Stimulated activated CD4-positive, alpha-beta T cell treated with anti-CD3 and anti-CD28 coated beads, Interleukin-2, amount 100 ng/mL, for 48 hours (primary cell): ENCODE data around the gene OSBP2.
"Not testable (repeated sequence)": the region's sequence is repeated elsewhere in the genome, so short reads cannot be mapped to it uniquely, and the experiment has no call there.

Source experiments
- DNase-seq, 2 donors: peaks; one replicate each; pipeline ENCODE4 v3.0.0-alpha.2; 2020

The OSBP2 gene

GRCh38 chr22:30773919-30774318 lies 79.2 kb downstream of the OSBP2 start:
- no peak for DNase-seq

DNA sequence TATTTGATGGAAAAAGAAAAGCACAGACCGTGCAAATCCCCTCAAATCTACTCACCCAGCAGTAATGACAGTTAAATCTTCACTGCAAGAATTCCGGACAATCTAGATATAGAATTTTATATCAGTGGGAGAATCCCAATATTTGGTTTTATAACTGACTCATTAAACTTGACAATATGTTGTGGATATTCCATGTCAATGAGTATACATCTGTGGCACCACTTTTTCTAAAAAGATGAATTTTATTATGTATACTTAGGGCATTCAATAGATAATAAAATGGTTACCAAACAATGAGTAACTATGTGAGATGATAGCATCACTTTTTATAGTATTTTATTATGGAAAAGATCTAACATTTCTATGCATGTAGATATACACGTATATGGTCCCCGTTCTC lies 79.9 kb downstream of the OSBP2 start:
- no peak for DNase-seq

GRCh38 chr22:30776476-30776875 lies 81.8 kb downstream of the OSBP2 start:
- no peak for DNase-seq

DNA sequence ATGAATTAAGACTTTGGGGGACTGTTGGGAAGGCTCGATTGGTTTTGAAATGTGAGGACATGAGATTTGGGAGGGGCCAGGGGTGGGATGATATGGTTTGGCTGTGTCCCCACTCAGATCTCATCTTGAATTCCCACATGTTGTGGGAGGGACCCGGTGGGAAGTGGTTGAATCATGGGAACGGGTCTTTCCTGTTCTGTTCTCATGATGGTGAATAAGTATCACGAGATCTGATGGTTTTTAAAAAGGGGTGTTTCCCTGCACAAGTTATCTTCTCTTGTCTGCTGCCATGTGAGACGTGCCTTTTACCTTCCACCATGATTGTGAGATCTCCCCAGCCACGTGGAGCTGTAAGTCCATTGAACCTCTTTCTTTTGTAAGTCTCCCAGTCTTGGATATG lies 82.5 kb downstream of the OSBP2 start:
- not testable (repeated sequence) for DNase-seq

GRCh38 chr22:30777587-30777986 lies 82.9 kb downstream of the OSBP2 start:
- no peak for DNase-seq

DNA sequence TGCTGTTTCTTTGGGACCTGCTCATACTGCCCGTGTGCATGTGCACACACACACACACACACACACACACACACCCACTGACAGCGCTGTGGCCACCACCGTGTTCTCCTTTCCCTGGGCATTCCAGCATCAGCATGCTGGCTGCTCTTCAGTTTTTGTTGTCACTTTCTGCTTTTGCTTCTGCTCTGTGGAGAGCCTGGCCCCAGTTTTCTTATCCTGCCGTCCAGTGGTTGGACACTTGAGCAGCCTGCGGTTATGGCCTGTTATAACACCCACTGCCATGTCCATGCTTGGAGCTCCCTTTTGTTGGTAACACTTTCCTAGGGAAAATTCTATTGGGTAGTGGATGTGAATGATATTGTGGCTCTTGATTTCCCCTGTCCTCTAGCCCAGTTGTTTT lies 83.6 kb downstream of the OSBP2 start:
- no peak for DNase-seq

GRCh38 chr22:30780026-30780425 lies 85.4 kb downstream of the OSBP2 start:
- no peak for DNase-seq

- no peak for DNase-seq
Observed at GRCh38 chr22:30781271-30781875, 86.7 kb downstream of the OSBP2 start.

- no peak for DNase-seq
Observed at GRCh38 chr22:30782613-30783012, 87.9 kb downstream of the OSBP2 start.

GRCh38 chr22:30783021-30783420 lies 88.3 kb downstream of the OSBP2 start:
- no peak for DNase-seq

- DNase-seq, result no peak
Observed at GRCh38 chr22:30785527-30785926, 90.9 kb downstream of the OSBP2 start.

GRCh38 chr22:30790366-30790765 lies 95.7 kb downstream of the OSBP2 start:
- no peak for DNase-seq

GRCh38 chr22:30792456-30792855 lies 97.8 kb downstream of the OSBP2 start:
- no peak for DNase-seq

DNA sequence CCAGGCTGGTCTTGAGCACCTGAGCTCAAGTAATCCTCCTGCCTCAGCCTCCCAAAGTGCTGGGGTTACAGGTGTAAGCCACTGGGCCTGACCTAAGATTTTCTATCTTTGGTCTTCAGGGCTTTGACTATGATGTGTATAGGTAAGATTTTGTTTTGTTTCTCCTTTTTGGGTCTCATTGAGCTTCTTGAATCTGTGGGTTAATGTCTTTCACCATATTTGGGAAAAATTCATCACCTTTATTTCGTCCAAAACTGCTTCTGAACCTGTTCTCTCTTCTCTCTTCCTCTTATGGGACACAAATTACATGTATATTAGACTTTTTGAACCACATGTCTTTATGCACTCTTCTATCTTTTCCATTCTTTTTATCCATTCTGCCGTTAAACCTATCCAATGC lies 100.4 kb downstream of the OSBP2 start:
- DNase-seq, result no peak

DNA sequence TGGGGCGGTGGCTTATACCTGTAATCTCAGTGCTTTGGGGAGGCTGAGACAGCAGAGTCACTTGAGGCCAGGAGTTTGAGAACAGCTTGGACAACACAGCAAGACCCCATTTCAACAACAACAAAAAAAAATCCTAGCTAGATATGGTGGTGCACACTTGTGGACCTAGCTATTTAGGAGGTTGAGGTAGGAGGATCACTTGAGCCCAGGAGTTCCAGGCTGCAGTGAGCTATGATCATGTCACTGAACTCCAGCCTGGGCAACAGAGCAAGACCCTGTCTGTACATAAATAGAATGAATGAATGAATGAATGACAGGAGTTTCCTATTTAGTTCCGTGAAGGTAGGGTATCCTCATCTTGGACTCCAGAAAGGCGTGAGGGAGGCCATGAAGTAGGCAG lies 107.0 kb downstream of the OSBP2 start:
- DNase-seq, result no peak

DNA sequence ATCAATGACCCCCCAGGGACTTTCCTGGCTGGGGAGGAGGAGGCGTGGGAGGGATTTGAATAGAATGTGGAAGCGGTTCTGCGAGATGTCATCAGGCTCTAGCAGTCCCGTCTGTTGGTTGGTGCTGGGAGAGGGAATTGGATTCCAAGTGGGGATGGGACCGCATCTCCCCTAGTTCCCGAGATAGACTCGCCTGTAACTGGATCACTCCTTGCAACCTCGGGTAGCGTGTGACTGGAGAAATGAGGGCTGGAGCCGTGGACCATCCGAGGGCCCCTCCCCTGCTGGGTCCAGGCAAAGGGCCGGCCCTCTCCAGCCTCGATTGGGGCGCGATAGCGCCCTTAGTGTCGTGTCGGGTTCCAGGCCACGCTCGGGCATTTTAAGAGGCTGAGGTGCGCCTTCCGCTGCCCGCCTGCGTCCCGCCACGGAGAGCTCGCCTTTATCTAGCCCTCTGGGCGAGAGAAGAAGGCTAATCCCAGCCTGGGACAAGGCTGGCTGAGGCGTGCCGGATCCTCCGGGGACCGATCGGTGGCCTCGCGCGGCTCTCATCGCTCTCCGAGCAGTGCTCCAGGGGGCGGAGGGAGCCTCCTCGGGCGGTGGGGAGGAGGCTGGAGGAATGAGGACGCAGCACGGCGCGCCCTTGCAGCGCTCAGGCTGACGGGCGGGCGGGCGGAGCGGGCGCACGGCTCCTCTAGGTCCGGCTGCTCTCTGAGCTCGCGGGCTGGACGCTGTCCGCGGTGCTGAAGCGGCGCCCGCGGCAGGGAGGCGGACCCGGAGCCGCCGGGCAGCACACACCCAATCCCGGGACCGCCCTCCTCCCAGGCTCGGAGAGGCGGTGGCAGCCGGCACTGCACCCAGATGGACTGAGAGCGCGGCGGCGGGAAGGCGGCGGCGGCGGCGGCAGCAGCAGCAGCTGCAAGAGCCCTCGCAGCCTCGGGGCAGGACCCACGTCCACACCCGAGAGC lies 107.8 kb downstream of the OSBP2 start:
- DNase-seq, result peak; percentile 69 to 71

DNA sequence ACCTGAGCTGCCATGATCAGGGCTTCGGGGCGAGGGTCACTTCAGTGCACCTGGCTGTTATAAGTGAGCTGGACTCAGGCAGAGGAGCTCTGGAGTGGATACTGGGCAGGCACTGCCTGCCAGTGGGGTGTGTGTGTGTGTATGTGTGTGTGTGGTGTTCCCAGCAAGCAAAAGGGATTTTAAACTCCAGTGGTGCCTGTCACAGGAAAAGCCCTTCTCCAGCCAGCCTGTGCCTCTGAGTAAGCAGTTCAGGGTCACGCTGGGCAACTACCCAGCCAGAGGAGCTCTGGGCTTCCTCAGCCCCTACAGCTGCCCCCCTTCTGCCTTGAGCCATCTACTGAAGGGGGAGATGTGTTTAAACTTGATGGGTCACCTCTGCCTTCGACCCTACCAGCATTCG lies 109.0 kb downstream of the OSBP2 start:
- no peak for DNase-seq

DNA sequence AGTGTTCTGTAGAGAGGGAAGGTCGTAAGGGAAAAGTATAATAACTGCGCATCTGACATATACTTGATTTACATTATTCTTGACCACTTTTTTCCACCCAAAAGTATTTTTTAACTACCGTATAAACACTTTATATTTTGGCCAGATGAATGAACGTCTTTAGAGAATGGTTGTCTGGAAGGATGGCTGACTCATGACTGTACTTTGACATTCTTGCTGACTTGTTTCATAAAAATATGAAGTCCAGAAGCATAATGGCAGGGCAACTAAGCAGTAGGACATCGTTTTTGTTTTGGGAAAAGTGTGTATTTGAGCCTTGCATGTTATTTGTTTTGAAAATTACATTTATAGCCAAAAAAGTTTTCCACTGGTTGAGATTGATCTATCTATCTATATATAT lies 110.0 kb downstream of the OSBP2 start:
- DNase-seq, result no peak

- no peak for DNase-seq
Observed at GRCh38 chr22:30806391-30806861, 111.8 kb downstream of the OSBP2 start.

GRCh38 chr22:30809086-30809485 lies 114.4 kb downstream of the OSBP2 start:
- DNase-seq, result no peak

GRCh38 chr22:30810105-30810504 lies 115.4 kb downstream of the OSBP2 start:
- DNase-seq, result no peak

- DNase-seq, result no peak
Observed at GRCh38 chr22:30813936-30814335, 119.3 kb downstream of the OSBP2 start.

- DNase-seq, result no peak
Observed at GRCh38 chr22:30816413-30816812, 121.7 kb downstream of the OSBP2 start.

DNA sequence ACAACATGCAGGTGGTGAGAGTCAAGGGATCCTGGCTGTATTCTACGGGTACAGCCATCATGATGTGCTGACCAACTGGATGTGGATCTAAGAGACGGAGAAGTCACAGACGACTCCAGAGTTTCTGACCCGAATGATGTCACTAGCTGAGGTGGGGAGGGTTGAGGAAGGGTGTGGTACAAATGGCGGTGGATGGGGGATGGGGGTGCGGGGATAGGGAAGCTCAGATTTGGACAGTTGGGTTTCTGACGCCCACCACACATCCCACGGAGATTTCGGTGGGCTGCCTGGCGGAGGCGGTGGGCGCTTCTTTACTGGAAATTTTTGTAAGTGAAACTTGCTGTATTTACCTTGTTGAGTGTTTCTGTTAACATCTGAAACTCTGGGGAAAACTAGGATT lies 126.7 kb downstream of the OSBP2 start:
- DNase-seq, result no peak
